ENCODE results near the gene PGA5.
"Not testable (repeated sequence)": the region's sequence is repeated elsewhere in the genome, so short reads cannot be mapped to it uniquely, and the experiment has no call there.

DNA sequence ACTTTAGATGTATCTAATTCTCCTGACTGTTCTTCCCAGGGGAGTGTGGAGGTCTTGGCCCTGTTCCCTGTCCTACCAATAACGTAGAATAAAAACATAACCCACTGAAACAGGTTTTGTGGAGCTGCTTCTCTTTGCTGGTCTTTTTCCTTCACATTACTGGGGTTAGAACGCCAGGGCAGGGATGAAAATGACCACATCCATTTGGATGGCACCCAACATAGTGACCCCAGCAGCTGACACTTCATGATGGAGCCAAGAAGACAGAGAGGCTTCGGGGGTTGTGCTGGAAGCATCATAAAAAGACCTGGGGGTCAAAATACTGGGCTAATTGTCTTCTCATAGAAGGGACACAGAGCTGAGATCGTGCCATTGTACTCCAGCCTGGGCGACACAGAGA is 9.4 kb upstream of the PGA5 start:
- TF ChIP-seq, protein P1, sequence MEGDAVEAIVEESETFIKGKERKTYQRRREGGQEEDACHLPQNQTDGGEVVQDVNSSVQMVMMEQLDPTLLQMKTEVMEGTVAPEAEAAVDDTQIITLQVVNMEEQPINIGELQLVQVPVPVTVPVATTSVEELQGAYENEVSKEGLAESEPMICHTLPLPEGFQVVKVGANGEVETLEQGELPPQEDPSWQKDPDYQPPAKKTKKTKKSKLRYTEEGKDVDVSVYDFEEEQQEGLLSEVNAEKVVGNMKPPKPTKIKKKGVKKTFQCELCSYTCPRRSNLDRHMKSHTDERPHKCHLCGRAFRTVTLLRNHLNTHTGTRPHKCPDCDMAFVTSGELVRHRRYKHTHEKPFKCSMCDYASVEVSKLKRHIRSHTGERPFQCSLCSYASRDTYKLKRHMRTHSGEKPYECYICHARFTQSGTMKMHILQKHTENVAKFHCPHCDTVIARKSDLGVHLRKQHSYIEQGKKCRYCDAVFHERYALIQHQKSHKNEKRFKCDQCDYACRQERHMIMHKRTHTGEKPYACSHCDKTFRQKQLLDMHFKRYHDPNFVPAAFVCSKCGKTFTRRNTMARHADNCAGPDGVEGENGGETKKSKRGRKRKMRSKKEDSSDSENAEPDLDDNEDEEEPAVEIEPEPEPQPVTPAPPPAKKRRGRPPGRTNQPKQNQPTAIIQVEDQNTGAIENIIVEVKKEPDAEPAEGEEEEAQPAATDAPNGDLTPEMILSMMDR (conservative IDR thresholded peaks at IDR 0.05; ENCODE audit: low read length) = not testable (repeated sequence)
- TF ChIP-seq EZH2phosphoT487 (IDR thresholded peaks at IDR 0.05; ENCODE audit: borderline replicate concordance) = not testable (repeated sequence)

Data from Loucy (cell line).